Cerebellar cortex (tissue), 1 donor: ENCODE measurements around the gene LRIT1.
"Not testable (repeated sequence)": the region's sequence is repeated elsewhere in the genome, so short reads cannot be mapped to it uniquely, and the experiment has no call there.

Experiments used
- DNase-seq: peaks from one replicate; pipeline ENCODE4 v3.0.0-alpha.2; 2015; ENCODE audit warnings: low spot score

LRIT1 gene, protein sequence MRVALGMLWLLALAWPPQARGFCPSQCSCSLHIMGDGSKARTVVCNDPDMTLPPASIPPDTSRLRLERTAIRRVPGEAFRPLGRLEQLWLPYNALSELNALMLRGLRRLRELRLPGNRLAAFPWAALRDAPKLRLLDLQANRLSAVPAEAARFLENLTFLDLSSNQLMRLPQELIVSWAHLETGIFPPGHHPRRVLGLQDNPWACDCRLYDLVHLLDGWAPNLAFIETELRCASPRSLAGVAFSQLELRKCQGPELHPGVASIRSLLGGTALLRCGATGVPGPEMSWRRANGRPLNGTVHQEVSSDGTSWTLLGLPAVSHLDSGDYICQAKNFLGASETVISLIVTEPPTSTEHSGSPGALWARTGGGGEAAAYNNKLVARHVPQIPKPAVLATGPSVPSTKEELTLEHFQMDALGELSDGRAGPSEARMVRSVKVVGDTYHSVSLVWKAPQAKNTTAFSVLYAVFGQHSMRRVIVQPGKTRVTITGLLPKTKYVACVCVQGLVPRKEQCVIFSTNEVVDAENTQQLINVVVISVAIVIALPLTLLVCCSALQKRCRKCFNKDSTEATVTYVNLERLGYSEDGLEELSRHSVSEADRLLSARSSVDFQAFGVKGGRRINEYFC

DNA sequence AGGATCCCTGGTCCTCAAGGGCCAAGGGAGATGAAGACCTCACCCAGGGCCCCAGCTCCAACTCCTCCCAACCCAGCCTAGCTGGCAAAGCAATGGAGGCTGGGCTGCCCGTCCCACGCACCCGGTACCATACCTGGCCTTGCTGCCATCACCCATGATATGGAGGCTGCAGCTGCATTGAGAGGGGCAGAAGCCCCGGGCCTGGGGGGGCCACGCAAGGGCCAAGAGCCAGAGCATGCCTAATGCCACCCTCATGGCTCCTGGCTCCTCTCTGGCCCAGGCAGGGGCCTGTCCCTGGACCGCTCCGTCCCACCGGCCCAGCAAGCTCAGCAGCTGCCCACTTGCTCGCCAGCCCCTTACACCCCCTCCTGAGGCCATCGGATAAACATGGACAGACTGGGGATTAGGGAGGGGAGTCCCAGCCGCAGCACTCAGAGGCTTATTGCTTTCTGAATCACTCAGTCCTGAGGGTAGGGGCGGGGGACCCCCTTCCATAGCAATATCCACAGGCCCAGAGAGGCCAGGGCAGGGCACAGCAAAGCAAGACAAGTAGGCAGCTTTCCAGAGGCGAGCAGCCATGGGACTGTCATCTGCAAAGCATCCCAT, at the start of gene LRIT1:
TSS of gene LRIT1 (minus strand) at position 362 of the 606 bp plus-strand sequence. CDS start at position 255, 107 bp downstream.
- no peak for DNase-seq

DNA sequence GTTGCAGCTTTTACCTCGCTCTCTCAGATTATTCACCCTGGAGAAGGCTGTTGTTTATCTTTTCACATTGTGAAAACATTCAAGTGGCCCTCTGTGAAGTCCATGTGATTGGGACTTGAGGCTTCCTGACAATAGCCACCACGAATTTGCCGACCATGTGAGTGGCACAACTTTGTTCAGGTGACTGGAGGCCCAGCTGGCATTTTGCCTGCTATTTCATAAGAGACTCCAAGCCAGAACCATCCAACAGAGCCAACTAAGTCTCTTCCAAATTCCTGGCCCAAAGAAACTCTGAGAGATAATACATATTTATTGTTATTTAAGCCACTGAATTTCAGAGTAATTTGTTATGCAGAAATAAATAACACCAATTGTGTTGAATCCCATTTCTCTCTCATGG, 48.9 kb upstream of the LRIT1 start:
- DNase-seq: no peak

DNA sequence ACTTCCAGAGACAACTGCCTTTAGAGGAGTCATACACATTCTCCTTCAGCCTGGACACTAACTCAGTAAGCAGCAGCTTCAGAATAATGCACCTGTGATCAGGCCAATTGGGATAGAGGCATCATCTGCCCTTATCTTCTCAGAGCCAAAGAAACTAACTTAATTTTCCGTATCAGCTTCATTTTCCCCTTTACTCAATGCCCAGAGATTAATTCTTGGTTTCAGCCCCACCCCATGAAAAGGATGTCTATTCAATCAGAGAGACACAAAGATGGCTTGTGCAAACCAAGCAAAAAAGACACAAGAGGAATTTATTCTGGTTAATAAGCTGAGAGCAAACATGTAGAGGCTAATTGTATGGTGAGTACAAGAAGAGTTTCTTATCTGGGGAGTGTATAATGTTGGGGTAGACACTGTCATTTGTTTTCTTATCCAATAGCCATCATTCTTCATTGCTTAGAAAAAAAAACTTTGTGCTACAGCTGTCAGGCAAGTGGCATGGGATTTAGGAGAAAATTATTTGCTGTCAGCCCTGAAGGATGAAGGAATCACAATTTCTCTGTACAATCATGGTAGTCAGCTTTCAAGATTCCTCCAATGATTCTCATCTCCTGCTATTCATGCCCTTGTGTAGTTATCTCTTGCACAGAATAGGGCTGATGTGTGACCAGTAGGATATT, 48.3 kb upstream of the LRIT1 start:
- no peak for DNase-seq

DNA sequence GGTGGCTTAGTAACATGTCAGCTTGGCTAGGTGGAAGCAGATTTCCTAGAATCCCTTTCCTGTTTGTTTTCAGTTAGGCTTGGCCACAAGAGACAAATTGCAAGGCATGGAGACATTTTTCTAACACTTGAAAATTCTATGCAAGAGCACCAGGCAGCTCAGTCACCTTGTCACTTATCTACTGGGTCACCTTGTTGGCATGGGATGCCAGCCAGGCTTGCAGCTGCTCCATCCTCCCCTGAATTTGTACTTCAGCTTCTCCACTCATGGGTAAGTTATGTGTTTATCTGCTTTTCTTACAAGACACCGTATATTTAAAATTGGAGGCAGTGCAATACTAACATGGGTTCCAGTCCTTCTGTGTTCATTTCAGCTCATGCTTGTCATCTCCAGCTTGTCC, 46.8 kb upstream of the LRIT1 start:
- no peak for DNase-seq

DNA sequence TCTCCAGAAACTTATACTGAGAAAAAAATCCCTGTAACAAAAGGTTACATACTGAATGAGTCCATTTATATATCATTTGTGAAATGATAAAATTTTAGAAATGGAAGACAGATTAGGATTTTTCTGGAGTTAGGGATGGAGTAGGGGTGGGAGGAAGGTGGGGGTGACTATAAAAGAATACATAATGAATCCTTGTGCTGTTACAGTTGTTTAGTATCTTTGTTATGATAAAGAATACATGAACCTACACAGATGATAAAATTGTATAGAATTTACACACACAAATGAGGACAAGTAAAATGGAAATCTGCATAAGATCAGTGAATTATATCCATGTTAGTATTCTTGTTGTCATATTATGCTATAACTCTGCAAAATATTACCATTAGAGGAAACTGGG, 45.3 kb upstream of the LRIT1 start:
- no peak for DNase-seq

DNA sequence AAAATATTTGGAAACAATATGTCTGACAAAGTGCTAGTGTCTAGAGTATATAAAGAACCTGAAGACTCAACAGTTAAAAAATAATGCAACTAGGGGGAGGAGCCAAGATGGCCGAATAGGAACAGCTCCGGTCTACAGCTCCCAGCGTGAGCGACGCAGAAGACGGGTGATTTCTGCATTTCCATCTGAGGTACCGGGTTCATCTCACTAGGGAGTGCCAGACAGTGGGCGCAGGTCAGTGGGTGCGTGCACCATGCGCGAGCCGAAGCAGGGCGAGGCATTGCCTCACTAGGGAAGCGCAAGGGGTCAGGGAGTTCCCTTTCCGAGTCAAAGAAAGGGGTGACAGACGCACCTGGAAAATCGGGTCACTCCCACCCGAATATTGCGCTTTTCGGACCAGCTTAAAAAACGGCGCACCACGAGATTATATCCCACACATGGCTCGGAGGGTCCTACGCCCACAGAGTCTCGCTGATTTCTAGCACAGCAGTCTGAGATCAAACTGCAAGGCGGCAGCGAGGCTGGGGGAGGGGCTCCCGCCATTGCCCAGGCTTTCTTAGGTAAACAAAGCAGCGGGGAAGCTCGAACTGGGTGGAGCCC, 38.6 kb upstream of the LRIT1 start:
- not testable (repeated sequence) for DNase-seq

DNA sequence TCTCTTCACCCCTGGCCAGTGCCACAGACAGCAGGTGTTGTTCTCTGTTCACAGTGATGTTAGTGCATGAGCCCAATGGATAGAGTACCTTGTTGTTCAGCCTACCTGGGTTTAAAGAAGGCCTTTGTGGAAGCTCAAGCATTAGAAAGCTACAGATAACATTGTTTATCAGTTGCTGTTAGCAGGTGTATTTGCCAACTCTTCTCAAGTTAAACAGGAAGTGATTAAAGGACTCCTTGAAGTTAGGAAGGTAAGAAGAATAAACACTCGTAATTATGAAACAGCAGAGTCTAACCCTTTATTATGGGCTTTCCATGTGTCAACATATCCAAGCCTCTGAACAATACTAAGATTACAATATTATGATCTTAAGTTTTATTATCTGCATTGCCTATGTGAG, 29.4 kb upstream of the LRIT1 start:
- no peak for DNase-seq

DNA sequence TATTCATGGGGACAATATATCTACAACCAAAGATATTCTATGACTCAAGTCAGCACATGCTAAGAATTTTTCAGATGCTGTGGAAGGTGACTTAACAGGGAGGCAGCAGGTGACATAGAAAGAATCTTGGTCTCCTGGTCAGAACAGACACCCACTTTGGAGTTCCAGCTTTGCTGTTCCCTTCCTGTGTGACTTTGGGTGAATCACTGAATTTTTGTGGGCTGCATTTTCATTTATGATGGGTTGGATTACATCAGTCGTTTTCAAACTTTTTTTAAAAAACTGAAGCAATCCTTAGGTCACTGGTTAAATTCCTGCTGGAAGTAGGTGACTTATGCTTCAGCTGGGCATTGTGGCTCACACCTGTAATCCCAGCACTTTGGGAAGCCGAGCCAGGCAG, 28.4 kb upstream of the LRIT1 start:
- no peak for DNase-seq

DNA sequence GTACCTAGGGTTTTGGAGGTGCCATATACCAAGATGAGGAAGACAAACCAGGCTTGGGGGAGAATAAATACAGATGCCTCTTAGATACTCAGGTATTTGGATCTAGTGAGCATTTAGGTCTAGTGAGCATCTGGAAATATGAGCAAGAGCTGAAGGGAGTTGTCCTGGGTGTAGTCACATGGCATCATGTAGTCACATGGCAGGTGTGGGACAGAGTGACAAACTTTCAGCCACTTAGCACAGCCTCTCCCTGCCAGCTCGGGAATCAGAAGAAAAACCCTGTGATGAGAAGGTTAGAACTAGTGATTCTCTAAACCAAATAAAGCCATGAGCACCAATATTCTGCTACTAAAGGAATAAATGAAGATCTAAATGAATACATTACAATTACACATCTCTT, 27.8 kb upstream of the LRIT1 start:
- no peak for DNase-seq

DNA sequence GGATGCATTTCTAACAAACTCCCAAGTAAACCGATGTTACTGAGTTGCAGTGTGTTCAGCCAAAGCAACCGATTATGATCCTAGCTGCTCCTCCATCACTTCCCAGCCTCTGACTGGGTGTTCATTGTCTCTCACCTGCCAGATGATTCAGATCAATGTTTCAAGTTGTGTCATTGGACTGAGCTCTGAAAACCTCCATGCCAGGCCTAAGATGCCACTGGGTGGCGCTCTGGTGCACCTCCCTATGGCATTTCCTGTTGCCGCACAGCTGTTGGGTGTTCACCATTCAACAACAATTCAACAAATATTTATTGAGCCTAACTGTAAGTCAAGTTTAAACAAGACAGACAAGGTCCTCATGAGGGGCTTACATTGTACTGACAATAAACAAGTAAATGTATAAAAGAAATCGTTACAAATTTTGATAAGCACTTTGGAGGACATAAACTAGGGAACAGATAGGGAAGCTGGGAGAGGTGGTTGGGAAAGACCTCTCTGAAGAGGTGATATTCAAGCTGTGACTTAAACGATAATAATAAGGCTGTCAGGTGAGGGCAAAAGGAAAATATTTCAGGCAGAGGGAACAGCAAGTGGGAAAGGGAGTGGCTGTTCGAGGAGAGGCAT, 26.3 kb upstream of the LRIT1 start:
- DNase-seq: peak; percentile 21

DNA sequence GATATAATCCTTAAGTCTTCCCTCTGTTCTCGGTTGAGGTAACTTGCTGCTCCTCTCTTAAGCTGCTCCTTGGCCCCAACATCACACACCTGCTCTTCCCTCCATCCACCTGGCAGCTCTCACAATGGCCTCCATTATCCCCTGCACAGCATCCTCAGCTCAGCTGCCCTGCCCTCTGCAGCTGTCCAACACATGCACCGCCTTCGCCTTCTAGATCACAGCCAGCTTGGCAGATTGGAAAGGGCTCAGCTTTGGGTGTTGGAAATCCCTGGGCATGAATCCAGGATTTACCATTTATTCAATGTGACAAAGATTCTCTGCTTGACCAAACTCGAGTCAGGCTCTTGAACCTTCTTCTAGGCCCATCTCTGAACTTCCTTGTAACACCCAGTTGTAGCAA, 24.1 kb upstream of the LRIT1 start:
- DNase-seq: no peak

DNA sequence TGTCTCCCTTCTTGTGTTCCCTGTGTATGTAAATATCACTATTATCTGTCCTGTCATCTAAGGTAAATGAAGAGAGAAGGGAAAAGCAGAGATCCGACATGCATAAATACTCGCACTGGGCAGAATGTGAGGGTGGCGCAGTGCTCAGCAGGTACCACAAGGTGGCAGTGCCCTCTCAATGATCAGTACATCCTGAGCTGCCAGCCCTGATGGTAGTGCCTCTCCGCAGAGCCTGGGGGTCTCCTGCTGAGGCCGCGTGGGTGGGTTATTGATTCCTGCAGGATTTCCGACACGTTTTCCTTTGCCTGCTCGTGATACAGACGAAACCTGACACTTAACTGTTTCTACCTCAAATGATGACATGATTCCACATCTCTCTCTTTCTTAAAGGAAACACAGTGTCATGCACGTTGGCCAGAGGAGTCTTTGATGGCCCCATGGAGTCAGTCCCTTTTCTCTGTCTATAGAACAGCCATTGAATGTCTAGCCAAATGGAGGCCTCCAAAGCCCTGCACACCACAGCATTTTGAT, 23.3 kb upstream of the LRIT1 start:
- DNase-seq: peak; percentile 78

DNA sequence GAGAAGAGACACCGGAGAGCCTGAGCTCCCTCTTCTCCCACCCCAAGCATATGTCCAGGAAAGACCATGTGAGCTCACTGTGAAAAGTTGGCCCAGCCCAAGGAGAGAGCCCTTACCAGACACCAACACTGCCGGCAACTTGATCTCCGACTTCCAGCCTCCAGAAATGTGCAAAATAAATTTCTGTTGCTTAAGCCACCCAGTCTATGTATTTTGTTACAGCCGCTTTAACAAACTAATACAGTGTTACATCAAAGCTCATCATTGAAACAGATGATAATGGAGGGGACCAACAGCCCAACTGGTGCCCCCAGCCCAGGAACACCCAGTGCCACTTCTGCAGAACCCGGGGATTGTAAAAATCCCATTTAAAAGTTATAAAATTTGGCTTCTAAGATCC, 22.4 kb upstream of the LRIT1 start:
- DNase-seq: no peak

DNA sequence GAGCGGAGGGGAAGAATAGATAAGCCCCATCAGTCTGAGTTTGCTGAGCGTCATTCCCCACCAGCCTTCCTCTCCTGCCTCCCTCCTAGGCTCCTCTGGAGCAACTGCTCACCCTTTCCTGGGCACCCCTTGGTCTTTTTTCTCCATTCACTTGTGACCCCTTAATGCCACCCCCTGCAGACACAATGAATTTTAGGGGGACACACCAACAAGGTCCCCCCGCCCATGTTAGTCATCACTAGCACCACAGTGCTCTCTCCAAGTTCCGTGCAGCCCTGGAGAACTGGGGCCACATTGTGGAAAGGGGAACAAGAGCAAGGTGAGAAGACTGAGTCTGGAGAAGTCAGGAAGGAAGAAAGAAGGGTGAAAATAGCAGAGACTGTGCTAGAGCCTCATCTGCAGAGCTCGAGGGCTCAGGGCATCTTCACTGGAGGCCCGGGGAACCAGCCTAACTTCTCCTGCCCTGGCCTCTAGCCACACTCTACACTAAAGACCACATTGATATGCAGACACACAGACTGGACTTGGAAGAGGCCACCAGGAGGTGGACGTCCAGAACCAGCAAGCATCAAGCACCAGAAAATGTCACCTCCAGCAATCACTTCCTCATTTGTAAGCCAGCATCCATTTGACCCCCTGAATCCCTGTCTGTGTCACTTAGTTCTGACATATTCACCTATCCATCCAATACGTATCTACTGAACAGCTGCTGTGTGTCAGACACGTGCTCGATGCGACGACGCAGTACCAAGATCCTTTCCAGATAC, 21.0 kb upstream of the LRIT1 start:
- DNase-seq: no peak

DNA sequence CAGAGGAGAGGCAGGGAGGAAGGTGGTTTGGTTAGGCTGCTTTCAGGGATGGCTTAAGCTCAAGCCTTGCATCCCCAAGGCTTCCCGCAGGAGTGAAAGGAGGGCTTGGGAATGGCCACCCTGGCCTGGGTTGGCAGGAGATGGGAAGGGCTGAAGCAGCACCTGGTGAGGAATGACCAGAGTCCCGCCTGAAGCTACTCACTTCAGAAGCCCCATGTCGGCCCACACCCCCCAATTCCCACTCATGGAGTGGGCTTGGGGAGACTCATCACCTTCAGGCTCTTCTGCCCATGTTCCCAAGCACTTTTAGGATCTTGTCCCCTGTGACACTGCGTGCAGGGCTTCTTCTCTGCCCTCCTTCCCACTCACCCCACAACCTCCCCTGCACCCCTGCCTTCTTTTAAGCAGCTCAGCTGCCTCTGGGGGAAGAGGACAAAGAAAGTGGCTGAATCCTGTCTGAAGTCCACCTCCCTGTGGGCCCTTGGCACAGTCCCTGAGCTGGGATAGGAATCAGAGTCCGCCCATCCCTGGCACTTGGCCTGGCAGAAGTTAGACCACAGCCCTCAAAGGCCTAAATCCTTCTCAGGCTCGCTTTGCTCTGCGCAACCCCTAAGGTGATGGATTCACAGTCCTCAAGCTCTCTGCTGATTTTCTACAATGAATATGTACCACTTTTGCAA, 20.0 kb upstream of the LRIT1 start:
- no peak for DNase-seq

DNA sequence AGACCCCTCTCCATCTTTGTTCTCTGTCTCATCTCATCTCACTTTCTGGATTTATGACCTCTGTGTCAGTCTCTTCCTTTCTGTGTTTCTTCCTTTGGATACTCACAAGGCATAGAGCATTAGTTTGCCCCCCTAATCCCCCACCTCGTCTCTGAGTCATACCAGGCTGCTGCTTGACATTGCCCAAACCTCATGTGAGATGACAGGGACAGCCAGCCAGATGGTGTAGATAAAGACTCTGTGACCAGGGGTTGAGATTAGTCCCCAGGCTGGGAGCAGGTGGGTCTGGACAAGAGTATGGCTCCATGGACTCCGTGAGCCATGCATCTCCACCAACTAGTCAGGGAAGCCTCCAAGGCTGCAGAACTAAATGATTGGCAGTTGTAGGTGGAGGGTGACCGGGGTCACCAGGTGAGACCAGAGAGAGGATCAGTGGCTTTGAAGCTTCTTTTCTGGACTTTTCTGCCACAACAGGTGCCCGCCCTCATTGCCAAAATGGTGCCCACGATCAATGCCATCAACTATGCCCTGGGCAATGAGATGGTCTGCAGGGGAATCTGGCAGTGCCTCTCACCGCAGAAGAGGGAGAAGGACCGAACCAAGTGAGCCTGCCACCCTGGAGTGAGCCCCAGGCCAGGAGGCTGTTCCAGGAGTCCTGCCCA, 16.8 kb upstream of the LRIT1 start:
- no peak for DNase-seq

DNA sequence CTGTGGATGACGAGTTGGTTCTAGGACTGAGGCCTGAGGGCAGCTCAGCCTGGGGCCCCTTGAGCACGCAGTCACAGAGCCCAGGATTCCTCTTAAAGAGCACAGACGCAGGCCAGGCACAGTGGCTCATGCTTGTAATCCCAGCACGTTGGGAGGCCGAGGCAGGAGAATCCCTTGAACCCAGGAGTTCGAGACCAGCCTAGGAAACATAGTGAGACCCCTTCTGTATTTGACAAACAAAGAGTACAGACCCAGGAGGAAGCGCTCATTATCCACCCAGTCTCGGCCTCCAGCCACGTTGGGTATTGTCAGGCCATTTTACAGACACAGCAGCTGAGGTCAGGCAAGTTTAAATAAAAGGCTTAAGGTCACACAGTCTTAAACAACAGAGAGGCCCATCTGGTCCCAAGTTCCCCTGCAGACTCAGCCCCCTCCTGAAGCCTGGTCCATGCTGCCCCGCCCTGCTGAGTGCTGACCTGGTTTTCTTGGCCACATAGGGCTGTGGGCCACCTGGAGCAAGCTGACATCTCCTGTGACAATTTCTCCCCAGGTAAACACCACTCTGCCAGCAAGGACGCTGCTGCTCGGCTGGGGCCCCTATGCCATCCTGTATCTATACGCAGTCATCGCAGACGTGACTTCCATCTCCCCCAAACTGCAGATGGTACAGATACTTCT, 16.1 kb upstream of the LRIT1 start:
- peak; percentile 65 for DNase-seq

DNA sequence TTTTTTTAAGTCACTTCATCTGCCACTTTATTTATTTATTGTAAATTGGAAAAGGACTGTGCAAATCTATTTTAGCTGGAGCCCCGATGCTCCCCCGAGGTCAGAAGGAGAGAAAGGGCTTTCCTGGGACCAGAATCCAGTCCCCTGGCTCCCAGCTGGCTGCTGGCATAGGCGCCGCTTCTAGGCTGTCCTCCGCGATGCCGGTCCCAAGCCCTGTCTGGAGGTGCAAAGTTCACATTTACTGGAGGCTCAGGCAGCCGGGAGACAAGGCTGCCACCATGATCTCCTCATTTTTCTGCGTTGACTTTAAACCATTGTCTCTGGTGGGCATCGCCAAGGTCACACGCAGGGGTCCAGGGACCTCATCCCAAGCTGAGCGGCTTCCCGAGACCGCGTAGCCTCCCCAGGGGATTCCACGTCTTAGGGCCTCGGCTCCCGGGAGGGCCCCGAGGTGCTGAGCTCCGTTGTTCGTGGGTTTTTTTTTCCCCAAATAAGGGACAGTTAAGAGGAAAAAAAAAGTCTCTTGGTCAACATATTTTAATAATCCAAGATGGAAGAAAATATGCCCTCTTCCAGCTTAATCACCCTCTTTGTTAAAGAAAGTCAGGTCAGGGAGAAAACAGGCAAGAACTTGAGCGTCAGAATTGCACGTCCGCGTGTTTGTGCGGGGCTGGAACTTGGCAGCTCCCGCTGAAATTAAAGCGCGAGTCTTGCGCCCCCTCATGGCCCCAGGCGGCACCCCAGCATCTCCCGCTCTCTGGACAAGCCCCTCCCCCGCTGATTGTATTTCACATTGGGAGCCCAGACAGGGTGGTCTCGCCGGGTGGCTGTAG, 15.4 kb upstream of the LRIT1 start:
- DNase-seq: peak; percentile 21
